ENCODE data around the gene PCBP2. TPM values are rescaled to one million over a fixed set of nuclear protein-coding genes. Genes with fewer than 3 reads are reported as not detected.

The PCBP2 gene
- total RNA-seq, 8 experiments from 2014 or later: 188 to 782 (median 284) TPM

- in situ Hi-C loops (cut with MboI; ENCODE audit: low pct_unique_long_range_greater_than_20kb in 2 of 9, low sequenced_read_pairs in 9 of 9, unreplicated experiment in 9 of 9): loop anchor here in 2 of 9 experiments (25.0 kb wide), 1 partner anchor 177 kb away; the partner anchor contains the start of gene SP7 (in 2 of the 2)
- WGBS, 10 experiments: 67 to 97% (median 81%) methylated on average over 1 to 6 of the region's 6 CpGs
- no peak for ATAC-seq (replicated peaks in 6 of 8)
Measured at GRCh38 chr12:53514628-53515290, 62.9 kb downstream of the PCBP2 start.

GRCh38 chr12:53515291-53515680 lies 63.4 kb downstream of the PCBP2 start:
- in situ Hi-C loops (cut with MboI; ENCODE audit: low pct_unique_long_range_greater_than_20kb in 2 of 9, low sequenced_read_pairs in 9 of 9, unreplicated experiment in 9 of 9): loop anchor here in 2 of 9 experiments (25.0 kb wide), 1 partner anchor 178 kb away; the partner anchor contains the start of gene SP7 (in 2 of the 2)
- 58 to 100% (median 90%) methylated on average over 1 to 2 of the region's 2 CpGs; no CpG with 5 or more reads in 4 of the 10 experiments for WGBS, 10 experiments
- no peak for ATAC-seq (replicated peaks in 6 of 8)
- Histone ChIP-seq H3K4me1 (replicated peaks in 1 of 2) (no peaks in the 10 kb centered on the region), H3K4me3 (no peak overlapping the region), H3K27ac (no peak overlapping the region)

More at GRCh38 chr12:53514628-53515290, 62.9 kb downstream of the PCBP2 start:
- no peak overlapping the region for H3K27ac ChIP-seq
- H3K4me3 ChIP-seq: no peak overlapping the region
- H3K4me1 ChIP-seq (replicated peaks in 1 of 2): no peaks in the 10 kb centered on the region

- Histone ChIP-seq H3K4me1 (replicated peaks in 1 of 2) (no peaks in the 10 kb centered on the region), H3K27ac (no peak overlapping the region), H3K4me3 (no peak overlapping the region)
- in situ Hi-C loops (cut with MboI; ENCODE audit: low pct_unique_long_range_greater_than_20kb in 2 of 9, low sequenced_read_pairs in 9 of 9, unreplicated experiment in 9 of 9): loop anchor here in 2 of 9 experiments (25.0 kb wide), 1 partner anchor 180 kb away; the partner anchor contains the start of gene SP7 (in 2 of the 2)
- no peak for ATAC-seq (replicated peaks in 6 of 8)
- 58 to 100% (median 80%) methylated on average over 1 to 5 of the region's 13 CpGs; no CpG with 5 or more reads in 5 of the 10 experiments for WGBS, 10 experiments
Measured at GRCh38 chr12:53516758-53517455, 65.0 kb downstream of the PCBP2 start.

DNA sequence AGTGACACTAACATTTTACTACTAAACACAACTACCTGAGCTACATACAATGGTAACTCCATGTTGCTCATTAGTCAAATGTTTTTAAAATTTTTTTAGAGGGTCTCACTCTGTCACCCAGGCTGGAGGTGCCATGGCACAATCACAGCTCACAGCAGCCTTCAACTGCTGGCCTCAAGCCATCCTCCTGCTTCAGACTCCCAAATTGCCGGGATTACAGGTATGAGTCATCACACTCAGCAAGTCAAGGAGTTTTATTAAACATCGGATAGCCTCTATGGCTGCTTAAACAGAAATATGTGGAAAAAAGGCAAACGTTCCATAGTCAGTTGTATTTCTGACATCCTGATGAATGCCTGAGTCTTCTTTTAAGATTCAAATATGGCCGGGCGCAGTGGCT lies 66.5 kb downstream of the PCBP2 start:
- ATAC-seq (replicated peaks in 6 of 8): no peak
- in situ Hi-C loops (cut with MboI; ENCODE audit: low pct_unique_long_range_greater_than_20kb in 2 of 9, low sequenced_read_pairs in 9 of 9, unreplicated experiment in 9 of 9): loop anchor here in 2 of 9 experiments (25.0 kb wide), 1 partner anchor 181 kb away; the partner anchor contains the start of gene SP7 (in 2 of the 2)
- no peak overlapping the region for H3K4me3 ChIP-seq
- WGBS, 10 experiments: 20 to 100% (median 93%) methylated on average over 1 to 3 of the region's 5 CpGs; no CpG with 5 or more reads in 3 of the 10 experiments
- no peak overlapping the region for H3K27ac ChIP-seq
- H3K4me1 ChIP-seq (replicated peaks in 1 of 2): no peaks in the 10 kb centered on the region

- no peak overlapping the region for H3K27ac ChIP-seq
- no peak overlapping the region for H3K4me3 ChIP-seq
- WGBS, 10 experiments: 80 to 100% (median 92%) methylated on average over 1 to 3 of the region's 3 CpGs; no CpG with 5 or more reads in 2 of the 10 experiments
- in situ Hi-C loops (cut with MboI; ENCODE audit: low pct_unique_long_range_greater_than_20kb in 2 of 9, low sequenced_read_pairs in 9 of 9, unreplicated experiment in 9 of 9): loop anchor here in 2 of 9 experiments (25.0 kb wide), 1 partner anchor 186 kb away; the partner anchor contains the start of gene SP7 (in 2 of the 2)
- ATAC-seq (replicated peaks in 6 of 8): no peak
- no peaks in the 10 kb centered on the region for H3K4me1 ChIP-seq (replicated peaks in 1 of 2)
Measured at GRCh38 chr12:53523131-53523530, 71.2 kb downstream of the PCBP2 start.

DNA sequence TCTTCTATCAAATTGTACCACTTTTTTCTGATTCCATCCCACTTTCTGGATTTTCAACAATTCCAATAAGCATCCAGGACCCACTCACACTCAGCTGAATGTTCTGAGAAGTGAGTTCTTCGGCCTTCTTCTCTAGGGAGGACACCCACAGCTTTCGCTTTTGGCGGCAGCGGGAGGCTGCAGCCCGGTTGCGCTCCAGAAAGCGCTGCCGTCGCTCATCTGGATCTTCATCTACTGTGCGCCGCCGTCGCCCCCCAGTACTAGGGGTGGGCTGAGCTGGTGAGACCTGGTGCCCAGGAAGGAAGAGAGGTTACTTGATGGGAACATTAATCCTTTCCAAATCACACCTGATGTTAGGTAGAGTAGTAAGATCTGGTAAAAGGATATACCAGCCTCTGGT lies 72.6 kb downstream of the PCBP2 start:
- ATAC-seq (replicated peaks in 6 of 8): no peak
- 94 to 100% (median 99%) methylated on average over 2 to 13 of the region's 13 CpGs; no CpG with 5 or more reads in 6 of the 10 experiments for whole genome bisulfite sequencing, 10 experiments
- H3K4me3 ChIP-seq: no peak overlapping the region
- H3K27ac ChIP-seq: no peak overlapping the region
- in situ Hi-C loops (cut with MboI; ENCODE audit: low pct_unique_long_range_greater_than_20kb in 2 of 9, low sequenced_read_pairs in 9 of 9, unreplicated experiment in 9 of 9): loop anchor here in 2 of 9 experiments (25.0 kb wide), 1 partner anchor 187 kb away; the partner anchor contains the start of gene SP7 (in 2 of the 2)
- no peaks in the 10 kb centered on the region for H3K4me1 ChIP-seq (replicated peaks in 1 of 2)

GRCh38 chr12:53530061-53530460 lies 78.2 kb downstream of the PCBP2 start:
- in situ Hi-C loops (cut with MboI; ENCODE audit: low pct_unique_long_range_greater_than_20kb in 2 of 9, low sequenced_read_pairs in 9 of 9, unreplicated experiment in 9 of 9): loop anchor here in 2 of 9 experiments (25.0 kb wide), 1 partner anchor 132 kb away; no protein-coding TSS in a partner anchor
- Histone ChIP-seq H3K27ac (no peak overlapping the region), H3K4me3 (no peak overlapping the region), H3K4me1 (replicated peaks in 1 of 2) (no peaks in the 10 kb centered on the region)
- no peak for ATAC-seq (replicated peaks in 6 of 8)
- 86 to 100% (median 100%) methylated on average over 1 to 2 of the region's 2 CpGs; no CpG with 5 or more reads in 3 of the 10 experiments for WGBS, 10 experiments

Other genes starting within 250 kb of the PCBP2 start
- gene ITGB7, start 244.9 kb upstream of the PCBP2 start, total RNA-seq: 1 to 10 TPM in 3 of 8 experiments, under 1 TPM in 5; 0.05 to 1.6 (median 0.80) TPM
- 10 to 100 TPM in 3 of 8 experiments, 1 to 10 TPM in 4, under 1 TPM in 1; 0.33 to 37.3 (median 4.2) TPM for gene RARG, start 219.9 kb upstream of the PCBP2 start, total RNA-seq
- gene ESPL1, start 183.8 kb upstream of the PCBP2 start, total RNA-seq: 10 to 100 TPM in 3 of 8 experiments, under 1 TPM in 5; 0.50 to 15.2 (median 0.66) TPM
- 1,000 to 10,000 TPM in 4 of 8 experiments, 100 to 1,000 TPM in 4; 433 to 1,182 (median 923) TPM for gene PFDN5, start 156.6 kb upstream of the PCBP2 start, total RNA-seq
- 100 to 1,000 TPM in 1 of 8 experiments, 10 to 100 TPM in 7; 70.2 to 101 (median 87.1) TPM for gene MYG1, start 152.4 kb upstream of the PCBP2 start, total RNA-seq
- gene AAAS, start 130.5 kb upstream of the PCBP2 start, total RNA-seq: 100 to 1,000 TPM in 1 of 8 experiments, 10 to 100 TPM in 7; 46.8 to 111 (median 64.1) TPM
- 1 to 10 TPM in 1 of 8 experiments, under 1 TPM in 7; 0.14 to 1.4 (median 0.24) TPM for gene SP7, start 115.7 kb upstream of the PCBP2 start, total RNA-seq
- 10 to 100 TPM; 17.2 to 56.3 (median 31.1) TPM for gene SP1, start 71.9 kb upstream of the PCBP2 start, total RNA-seq
- 1 to 10 TPM in 1 of 8 experiments, under 1 TPM in 4, not detected in 3; 0.13 to 2.4 (median 0.38) TPM for gene AMHR2, start 28.2 kb upstream of the PCBP2 start, total RNA-seq
- 100 to 1,000 TPM in 3 of 8 experiments, 10 to 100 TPM in 5; 42.8 to 264 (median 79.4) TPM for gene PRR13, start 10.4 kb upstream of the PCBP2 start, total RNA-seq
- gene MAP3K12, start 47.4 kb downstream of the PCBP2 start, total RNA-seq: 10 to 100 TPM; 17.2 to 90.3 (median 32.7) TPM
- 10 to 100 TPM; 24.8 to 56.9 (median 44.5) TPM for gene TARBP2, start 49.2 kb downstream of the PCBP2 start, total RNA-seq
- 1 to 10 TPM in 1 of 8 experiments, under 1 TPM in 1, not detected in 6; 0.78 to 2.2 TPM for gene NPFF, start 55.4 kb downstream of the PCBP2 start, total RNA-seq
- 10 to 100 TPM in 5 of 8 experiments, 1 to 10 TPM in 3; 7.9 to 37.7 (median 12.5) TPM for gene ATF7, start 174.3 kb downstream of the PCBP2 start, total RNA-seq
- gene ATP5MC2, start 224.0 kb downstream of the PCBP2 start, total RNA-seq: 100 to 1,000 TPM; 318 to 563 (median 434) TPM